NCI-H1436 treated with DMSO at 0.1 percent for 48 hours (cell line): Measurements from ENCODE around the gene TRHDE.
"Not testable (repeated sequence)": the region's sequence is repeated elsewhere in the genome, so short reads cannot be mapped to it uniquely, and the experiment has no call there.

Experiments used
- DNase-seq: peaks from one replicate; lab custom pipeline; 2025; lab: John Stamatoyannopoulos, UW

Gene TRHDE

DNA sequence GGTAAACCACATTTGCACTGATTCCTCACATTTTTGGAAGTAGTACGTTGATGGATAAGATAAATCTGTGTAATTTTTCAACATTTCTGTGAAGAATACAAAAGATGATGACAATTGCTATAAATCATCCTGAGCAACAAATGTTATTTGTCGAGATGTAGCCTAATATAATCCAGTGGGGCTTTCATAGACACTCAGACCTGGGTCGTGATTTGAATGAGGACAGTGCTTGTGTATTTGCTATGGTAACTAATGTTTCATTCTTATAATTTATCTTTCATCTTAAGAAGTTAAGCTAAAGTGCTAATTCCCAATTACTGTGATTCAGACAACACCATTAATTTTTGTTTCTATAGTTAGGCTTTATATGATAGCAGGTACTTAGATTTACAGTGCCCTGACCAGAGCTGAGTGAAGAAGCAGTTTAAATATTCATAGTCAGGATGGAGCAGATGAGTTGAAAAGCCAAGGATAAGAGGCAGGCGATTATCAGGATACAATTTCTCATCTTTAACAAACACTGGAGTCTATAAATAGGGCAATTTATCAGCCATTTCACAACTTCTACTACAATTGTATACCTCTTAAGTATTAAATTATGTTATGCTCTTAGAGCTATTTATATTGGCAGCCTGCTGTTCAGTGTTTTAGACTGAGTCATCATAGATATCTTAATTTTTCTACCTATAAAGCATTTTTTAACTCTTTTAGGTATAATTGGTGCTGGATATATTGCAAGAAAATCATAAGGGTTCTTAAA, 359.9 kb downstream of the TRHDE start:
- no peak for DNase-seq

DNA sequence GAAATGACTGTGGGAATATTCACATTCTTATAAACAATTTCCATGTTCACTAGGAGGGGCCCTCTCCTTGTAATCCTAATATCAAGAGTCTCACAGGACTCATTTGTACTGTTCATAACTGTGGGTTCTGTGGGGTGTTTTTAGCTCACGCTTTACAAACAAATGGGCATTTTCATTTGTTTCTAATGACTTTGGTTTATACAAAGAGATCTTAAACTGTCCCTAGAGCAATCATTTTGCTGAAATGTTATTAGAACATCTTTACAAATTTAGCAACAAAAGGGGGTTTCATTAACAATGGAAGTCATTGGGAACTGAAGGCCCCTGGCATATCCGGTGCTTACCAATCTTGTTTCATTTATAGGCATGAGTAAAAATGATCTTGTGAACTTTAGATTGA, 370.5 kb downstream of the TRHDE start:
- DNase-seq: no peak

GRCh38 chr12:72647139-72647538, 375.0 kb downstream of the TRHDE start:
- no peak for DNase-seq

- no peak for DNase-seq
Measured at GRCh38 chr12:72658615-72659014, 386.4 kb downstream of the TRHDE start.

- not testable (repeated sequence) for DNase-seq
Measured at GRCh38 chr12:72660174-72660573, 388.0 kb downstream of the TRHDE start.

GRCh38 chr12:72673853-72674252, 401.7 kb downstream of the TRHDE start:
- no peak for DNase-seq

- DNase-seq: no peak
Measured at GRCh38 chr12:72676556-72676955, 404.4 kb downstream of the TRHDE start.

DNA sequence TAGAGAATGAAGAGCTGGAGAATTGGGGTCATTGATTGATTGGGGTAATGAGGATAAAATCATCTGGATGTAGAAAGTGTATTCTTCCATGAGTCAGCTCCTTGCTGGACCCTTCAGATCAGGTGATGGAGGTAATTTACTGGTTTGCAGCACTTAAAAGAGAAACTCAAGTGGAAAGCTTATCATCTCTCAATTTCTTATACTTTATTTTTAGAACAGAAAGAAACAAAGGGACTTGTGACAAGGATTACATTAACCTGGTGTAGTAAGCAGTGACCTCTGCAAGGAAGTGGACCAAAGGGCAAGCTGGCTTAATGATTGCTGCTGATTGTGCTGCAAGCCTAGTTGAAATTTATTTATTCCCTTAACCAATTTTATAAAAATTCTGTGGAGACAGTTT, 405.0 kb downstream of the TRHDE start:
- no peak for DNase-seq

- no peak for DNase-seq
Measured at GRCh38 chr12:72677846-72678245, 405.7 kb downstream of the TRHDE start.

DNA sequence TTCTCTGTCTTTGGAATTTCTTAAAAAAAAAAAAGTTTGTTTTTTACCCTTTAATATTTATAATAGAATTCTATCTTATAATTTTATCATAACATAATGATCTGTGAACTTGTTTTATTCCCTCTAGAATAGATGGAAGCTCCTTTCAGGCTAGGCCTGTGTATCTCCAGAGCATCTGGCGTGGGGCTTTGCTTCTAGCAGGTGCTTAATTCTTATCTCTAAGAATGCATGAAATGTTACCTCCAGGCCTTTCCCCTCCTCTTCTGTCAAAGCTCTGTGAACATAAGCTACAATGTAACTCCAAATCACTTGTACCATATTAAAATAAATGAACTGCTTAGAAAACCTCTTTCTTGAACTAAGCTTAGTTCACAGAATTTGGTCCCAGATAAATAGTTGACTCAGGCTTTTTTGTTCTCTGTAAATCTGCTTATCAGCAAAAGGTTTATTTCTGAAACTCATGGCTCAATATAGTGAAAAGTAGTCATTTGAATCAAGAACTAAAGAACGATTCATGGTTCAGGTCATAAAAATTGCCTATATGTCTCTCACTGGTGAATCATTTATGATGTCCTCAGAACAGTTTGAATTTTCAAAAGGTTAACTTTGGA, 407.1 kb downstream of the TRHDE start:
- no peak for DNase-seq

DNA sequence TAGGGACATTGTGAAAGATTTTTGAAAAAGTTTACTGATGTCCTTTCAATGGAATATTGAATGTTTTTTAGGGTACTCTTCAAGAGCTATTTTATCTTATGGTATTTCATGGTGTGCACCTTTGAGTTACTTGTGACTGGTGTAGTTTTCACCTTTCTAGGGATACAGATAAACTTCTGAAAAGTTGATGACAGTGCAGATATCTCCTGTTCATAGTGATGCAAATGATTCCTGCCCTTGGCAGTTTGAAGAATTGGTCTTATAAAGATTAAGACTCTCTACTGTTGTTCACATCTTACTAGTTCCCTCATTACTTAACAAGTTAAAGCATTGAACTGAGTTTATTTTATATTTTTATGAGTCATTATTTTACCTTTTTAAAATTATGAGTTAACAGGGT, 408.9 kb downstream of the TRHDE start:
- no peak for DNase-seq

DNA sequence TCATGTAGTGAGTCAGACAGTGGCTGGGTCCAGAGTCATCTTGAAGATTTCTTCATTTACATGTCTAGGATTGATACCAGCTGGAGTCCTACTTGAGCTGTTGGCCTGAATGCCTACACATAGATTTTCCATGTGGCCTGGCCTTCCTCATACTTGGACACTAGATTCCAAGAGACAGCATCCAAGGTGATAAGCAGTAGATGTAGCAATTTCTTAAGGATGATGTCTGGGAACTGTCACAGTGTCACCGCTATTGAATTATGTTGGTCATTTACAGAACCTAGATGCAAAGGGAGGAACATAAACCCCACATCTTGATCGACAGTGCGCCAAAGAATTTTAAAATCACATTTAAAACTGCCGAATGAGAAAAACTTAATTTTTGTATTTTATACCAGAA, 412.3 kb downstream of the TRHDE start:
- no peak for DNase-seq

DNA sequence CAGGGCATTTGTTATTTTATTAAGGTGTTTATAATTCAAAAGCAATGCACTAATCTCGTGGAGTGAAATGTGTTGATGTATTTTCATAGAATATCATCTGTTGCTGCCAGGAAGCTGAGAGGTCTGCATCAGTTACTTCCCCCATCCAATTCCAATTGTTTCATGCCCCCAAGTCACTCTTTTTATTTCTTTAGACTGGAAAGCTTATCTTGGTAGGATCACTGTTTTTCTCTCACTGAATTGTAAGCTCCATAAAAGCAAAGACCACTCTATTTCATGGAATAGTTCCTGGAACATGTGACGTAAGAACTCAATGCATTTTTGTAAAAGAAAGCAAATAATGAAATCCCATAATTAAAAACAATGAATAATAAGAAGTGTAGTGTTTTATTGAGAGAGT, 420.2 kb downstream of the TRHDE start:
- DNase-seq: no peak

GRCh38 chr12:72694193-72694592, 422.0 kb downstream of the TRHDE start:
- DNase-seq: no peak

DNA sequence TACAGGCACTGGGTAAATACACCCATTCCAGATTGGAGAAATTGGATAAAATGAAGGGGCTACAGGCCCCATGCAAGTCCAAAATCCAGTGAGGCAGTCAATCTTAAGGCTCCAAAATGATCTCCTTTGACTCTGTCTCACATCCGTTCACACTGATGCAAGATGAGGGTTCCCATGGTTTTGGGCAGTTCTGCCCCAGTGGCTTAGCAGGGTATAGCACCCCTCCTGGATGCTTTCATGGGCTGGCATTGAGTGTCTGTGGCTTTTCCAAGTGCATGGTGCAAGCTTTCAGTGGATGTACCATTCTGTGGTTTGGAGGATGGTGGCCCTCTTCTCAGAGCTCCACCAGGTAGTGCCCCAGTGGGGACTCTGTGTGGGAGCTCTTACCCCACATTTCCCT, 427.2 kb downstream of the TRHDE start:
- no peak for DNase-seq

GRCh38 chr12:72712025-72712424, 439.9 kb downstream of the TRHDE start:
- DNase-seq: not testable (repeated sequence)

DNA sequence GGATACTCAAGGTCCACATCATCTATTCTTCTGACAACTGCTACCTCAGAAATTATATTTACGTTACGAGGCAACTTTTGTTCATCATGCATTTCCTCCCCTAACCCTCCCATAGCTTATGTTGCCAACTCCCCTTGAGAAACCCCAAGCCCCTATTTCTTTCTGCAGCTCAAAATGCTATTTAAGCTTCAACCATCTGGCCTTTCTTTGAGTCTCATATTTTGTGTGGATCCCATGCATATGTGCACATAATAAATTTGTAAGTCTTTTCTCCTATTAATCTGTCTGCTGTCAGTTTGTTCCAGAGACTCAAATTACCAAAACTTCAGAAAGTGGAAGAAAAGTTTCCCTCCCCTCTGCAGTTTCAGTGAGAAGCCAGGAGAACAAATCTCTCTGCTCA, 444.1 kb downstream of the TRHDE start:
- DNase-seq: no peak

- DNase-seq: no peak
Measured at GRCh38 chr12:72717036-72717435, 444.9 kb downstream of the TRHDE start.
